Mammary epithelial cell (primary cell): Measurements from ENCODE around the gene TMEM161A.

Source experiments
- EZH2 ChIP-seq: IDR thresholded peaks from 2 replicates; pipeline ENCODE4 v1.6.1; 2012; ENCODE audit warnings: low read length, inconsistent platforms, borderline replicate concordance
- TF ChIP-seq, protein P1 (sequence below), 2 donors: IDR thresholded peaks in 1 of 2; conservative IDR thresholded peaks in 1 of 2; 2 replicates each; pipeline ENCODE4 v1.5.1; 2011 to 2012; ENCODE audit warnings: inconsistent platforms in 2 of 2, low read length in 2 of 2, mild to moderate bottlenecking in 2 of 2, control low read depth in 1 of 2, low read depth in 1 of 2; ENCODE audit not compliant: insufficient read depth in 1 of 2; ENCODE audit errors: extremely low read depth in 1 of 2

DNA sequence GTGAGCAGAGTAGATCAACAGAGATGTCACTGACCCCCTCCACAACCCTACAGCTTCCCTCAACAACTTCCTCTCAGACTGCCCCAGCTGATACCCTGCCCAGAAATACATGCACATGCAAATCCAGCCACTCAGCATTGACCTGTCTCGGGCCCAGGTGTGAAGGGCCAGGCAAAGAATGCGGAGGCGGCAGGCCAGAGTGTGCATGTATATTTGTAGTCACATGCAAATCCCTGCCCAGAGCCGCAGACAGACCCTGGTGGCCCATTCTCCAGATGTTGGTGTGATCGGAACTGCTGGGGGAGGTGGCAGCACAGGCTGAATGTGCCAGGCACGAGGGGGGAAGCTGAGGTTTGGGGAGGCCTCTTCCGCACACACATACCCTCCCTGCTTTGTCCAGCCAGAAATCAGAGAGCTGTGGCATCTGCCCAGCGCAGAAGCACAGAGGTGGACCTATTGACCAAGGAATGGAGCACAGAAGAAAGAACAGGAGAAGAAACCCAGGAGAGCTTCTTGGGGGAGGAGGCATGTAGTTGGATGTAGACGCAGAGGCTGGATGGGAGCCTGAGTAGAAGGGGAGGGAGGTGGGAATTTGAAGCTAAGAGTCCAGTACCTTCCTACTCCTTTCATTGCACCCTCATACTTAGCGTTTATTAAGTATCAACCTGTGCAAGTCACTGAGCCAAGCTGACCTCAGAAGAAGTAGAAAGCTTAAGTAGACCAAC lies 17.4 kb upstream of the TMEM161A start:
- TF ChIP-seq EZH2: no peak
- TF ChIP-seq, protein P1, sequence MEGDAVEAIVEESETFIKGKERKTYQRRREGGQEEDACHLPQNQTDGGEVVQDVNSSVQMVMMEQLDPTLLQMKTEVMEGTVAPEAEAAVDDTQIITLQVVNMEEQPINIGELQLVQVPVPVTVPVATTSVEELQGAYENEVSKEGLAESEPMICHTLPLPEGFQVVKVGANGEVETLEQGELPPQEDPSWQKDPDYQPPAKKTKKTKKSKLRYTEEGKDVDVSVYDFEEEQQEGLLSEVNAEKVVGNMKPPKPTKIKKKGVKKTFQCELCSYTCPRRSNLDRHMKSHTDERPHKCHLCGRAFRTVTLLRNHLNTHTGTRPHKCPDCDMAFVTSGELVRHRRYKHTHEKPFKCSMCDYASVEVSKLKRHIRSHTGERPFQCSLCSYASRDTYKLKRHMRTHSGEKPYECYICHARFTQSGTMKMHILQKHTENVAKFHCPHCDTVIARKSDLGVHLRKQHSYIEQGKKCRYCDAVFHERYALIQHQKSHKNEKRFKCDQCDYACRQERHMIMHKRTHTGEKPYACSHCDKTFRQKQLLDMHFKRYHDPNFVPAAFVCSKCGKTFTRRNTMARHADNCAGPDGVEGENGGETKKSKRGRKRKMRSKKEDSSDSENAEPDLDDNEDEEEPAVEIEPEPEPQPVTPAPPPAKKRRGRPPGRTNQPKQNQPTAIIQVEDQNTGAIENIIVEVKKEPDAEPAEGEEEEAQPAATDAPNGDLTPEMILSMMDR (conservative IDR thresholded peaks at IDR 0.05 in 1 of 2, IDR thresholded peaks at IDR 0.05 in 1 of 2; ENCODE audit: extremely low read depth in 1 of 2, insufficient read depth in 1 of 2, low read depth in 1 of 2, low read length in 2 of 2): no peak
